Astrocyte (in vitro differentiated cells and primary cell): ENCODE data around the gene ZNF837.

Source experiments
- CTCF ChIP-seq: IDR thresholded peaks from 2 replicates; pipeline ENCODE4 v1.5.1; 2011; ENCODE audit warnings: low read depth, mild to moderate bottlenecking, inconsistent platforms, low read length, moderate library complexity; ENCODE audit not compliant: insufficient read depth
- EZH2 ChIP-seq: IDR thresholded peaks from 2 replicates; pipeline ENCODE4 v1.6.1; 2012; ENCODE audit warnings: mild to moderate bottlenecking, low read length, inconsistent platforms; ENCODE audit not compliant: insufficient read depth

GRCh38 chr19:58350871-58351557 lies 29.8 kb downstream of the ZNF837 start:
- TF ChIP-seq CTCF, result no peak
- TF ChIP-seq EZH2, result no peak
